SK-N-SH treated with all-trans-retinoic acid at 6 μM for 48 hours (cell line): Measurements from ENCODE around the gene TNFRSF18.

ENCODE experiments used
- ATAC-seq: fragments of 200-7000 bp; cut with Tn5 transposase; 3 replicates; pipeline ENCODE4 v1.9.1; 2020; ENCODE audit warnings: mild to moderate bottlenecking, moderate library complexity
- ARNTL ChIP-seq: fragments of 450-650 bp; formaldehyde crosslinking; IDR thresholded peaks from 2 replicates; pipeline ENCODE4 v1.5.0; 2020; ENCODE audit warnings: low read depth, mild to moderate bottlenecking, moderate library complexity, borderline replicate concordance
- CSDC2 ChIP-seq: fragments of 250-450 bp; sonication (Bioruptor Pico); IDR thresholded peaks from 2 replicates; pipeline ENCODE4 v1.5.0; 2020; ENCODE audit warnings: mild to moderate bottlenecking, moderate library complexity
- CSRNP3 ChIP-seq: fragments of 250-450 bp; sonication (Bioruptor Pico); IDR thresholded peaks from 2 replicates; pipeline ENCODE4 v1.5.1; 2021; ENCODE audit warnings: mild to moderate bottlenecking, moderate library complexity
- ESRRG ChIP-seq: fragments of 250-450 bp; sonication (Bioruptor Pico); IDR thresholded peaks from 2 replicates; pipeline ENCODE4 v1.6.1; 2021; ENCODE audit warnings: mild to moderate bottlenecking
- ISL1 ChIP-seq: fragments of 250-450 bp; sonication (Bioruptor Pico); IDR thresholded peaks from 2 replicates; pipeline ENCODE4 v2.1.2; 2022; ENCODE audit warnings: mild to moderate bottlenecking, moderate library complexity
- PATZ1 ChIP-seq: fragments of 250-450 bp; sonication (Bioruptor Pico); IDR thresholded peaks from 2 replicates; pipeline ENCODE4 v1.8.0; 2020; ENCODE audit warnings: mild to moderate bottlenecking, moderate library complexity, borderline replicate concordance
- POU6F1 ChIP-seq: fragments of 250-450 bp; sonication (Bioruptor Pico); IDR thresholded peaks from 2 replicates; pipeline ENCODE4 v1.8.0; 2021; ENCODE audit warnings: low read depth, mild to moderate bottlenecking, moderate library complexity, borderline replicate concordance
- RARB ChIP-seq: fragments of 250-450 bp; sonication (Bioruptor Pico); IDR thresholded peaks from 2 replicates; pipeline ENCODE4 v1.8.0; 2021; ENCODE audit warnings: mild to moderate bottlenecking, moderate library complexity
- TCF4 ChIP-seq: fragments of 250-450 bp; sonication (Bioruptor Pico); IDR thresholded peaks from 2 replicates; pipeline ENCODE4 v1.8.0; 2021; ENCODE audit warnings: mild to moderate bottlenecking, moderate library complexity, borderline replicate concordance
- TOX ChIP-seq: fragments of 250-450 bp; sonication (Bioruptor Pico); IDR thresholded peaks from 2 replicates; pipeline ENCODE4 v1.8.0; 2021; ENCODE audit warnings: mild to moderate bottlenecking, moderate library complexity, borderline replicate concordance
- TSHZ2 ChIP-seq: fragments of 250-450 bp; sonication (Bioruptor Pico); IDR thresholded peaks from 2 replicates; pipeline ENCODE4 v1.5.0; 2020; ENCODE audit warnings: mild to moderate bottlenecking, moderate library complexity
- ZC3H10 ChIP-seq: fragments of 250-450 bp; sonication (Bioruptor Pico); IDR thresholded peaks from 2 replicates; pipeline ENCODE4 v1.5.1; 2021; ENCODE audit warnings: mild to moderate bottlenecking, moderate library complexity
- ZFP3 ChIP-seq: fragments of 250-450 bp; sonication (Bioruptor Pico); IDR thresholded peaks from 2 replicates; pipeline ENCODE4 v1.5.0; 2020; ENCODE audit warnings: mild to moderate bottlenecking, moderate library complexity
- ZFP30 ChIP-seq: fragments of 450-650 bp; formaldehyde crosslinking; IDR thresholded peaks from 2 replicates; pipeline ENCODE4 v1.5.0; 2022; ENCODE audit warnings: mild to moderate bottlenecking, moderate library complexity
- ZNF565 ChIP-seq: fragments of 450-650 bp; formaldehyde crosslinking; conservative IDR thresholded peaks from 2 replicates; pipeline ENCODE4 v1.5.0; 2020; ENCODE audit warnings: low read depth, mild to moderate bottlenecking, moderate library complexity
- ZNF8 ChIP-seq: fragments of 450-650 bp; formaldehyde crosslinking; IDR thresholded peaks from 2 replicates; pipeline ENCODE4 v1.5.0; 2020; ENCODE audit warnings: mild to moderate bottlenecking, moderate library complexity

The TNFRSF18 gene

GRCh38 chr1:1205769-1206375 is 520 bp downstream of the TNFRSF18 start:
- TF ChIP-seq ZFP30 (no peak), ZC3H10 (CRISPR knock-in tag) (no peak), ZNF565 (CRISPR knock-in tag) (no peak), ARNTL (CRISPR knock-in tag) (no peak), ZFP3 (CRISPR knock-in tag) (no peak), RARB (CRISPR knock-in tag) (no peak), TOX (CRISPR knock-in tag) (no peak), TCF4 (CRISPR knock-in tag) (no peak), ISL1 (no peak), TSHZ2 (CRISPR knock-in tag) (no peak)
- ATAC-seq: no peak

DNA sequence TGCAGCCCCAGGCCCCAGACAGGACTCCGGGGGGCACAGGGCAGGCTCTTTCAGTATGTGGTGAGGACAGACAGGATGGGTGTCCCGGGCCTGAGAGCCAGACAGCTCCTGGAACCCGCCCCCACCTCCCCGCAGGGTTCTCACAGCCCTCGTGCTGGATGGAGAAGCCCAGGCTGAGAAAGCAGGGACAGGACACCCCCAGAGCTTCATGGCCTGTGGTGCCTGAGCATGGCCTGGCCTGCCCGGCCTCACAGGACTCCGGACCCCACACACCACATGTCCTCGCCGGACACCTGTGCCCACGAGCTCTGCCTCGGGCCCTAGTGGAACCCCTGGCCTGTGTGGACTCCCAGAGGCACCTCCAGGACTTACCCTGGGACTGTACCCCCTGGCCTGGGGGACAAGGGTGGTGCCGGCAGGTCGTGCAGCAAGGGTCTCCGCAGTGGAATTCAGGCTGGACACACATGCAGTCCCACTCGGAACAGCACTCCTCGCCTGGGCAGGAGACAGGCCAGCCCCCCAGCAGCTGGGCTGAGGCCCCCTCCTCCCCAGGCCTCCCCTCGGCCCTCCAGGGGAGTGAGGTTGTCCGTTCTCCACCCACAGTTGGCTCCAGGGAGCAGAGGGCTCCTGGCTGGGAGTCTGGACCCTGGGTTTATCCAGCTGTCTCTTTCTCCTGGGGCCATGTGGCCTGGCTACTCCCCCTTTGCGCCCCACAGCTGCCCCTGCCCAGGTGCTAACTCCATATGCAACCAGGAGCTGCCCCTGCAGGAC is 1.2 kb downstream of the TNFRSF18 start:
- TF ChIP-seq PATZ1 (no peak), POU6F1 (CRISPR knock-in tag) (no peak), ESRRG (CRISPR knock-in tag) (no peak)

GRCh38 chr1:1204425-1204920 is 1.9 kb downstream of the TNFRSF18 start:
- no peak for TF ChIP-seq ZFP3 (CRISPR knock-in tag)
- TF ChIP-seq ISL1: no peak
- TF ChIP-seq PATZ1: no peak
- TF ChIP-seq TSHZ2 (CRISPR knock-in tag): no peak
- no peak for TF ChIP-seq CSRNP3
- no peak for TF ChIP-seq ESRRG (CRISPR knock-in tag)
- TF ChIP-seq CSDC2 (CRISPR knock-in tag): no peak
- TF ChIP-seq ZNF8 (CRISPR knock-in tag): no peak
- no peak for TF ChIP-seq POU6F1 (CRISPR knock-in tag)
- ATAC-seq: no peak

More for the DNA sequence above, 1.2 kb downstream of the TNFRSF18 start:
- ATAC-seq: no peak
